Measurements from ENCODE around the gene ZNF19. TPM values are rescaled to one million over a fixed set of nuclear protein-coding genes. Genes with fewer than 3 reads are reported as not detected.

ZNF19 gene
- total and polyA plus RNA-seq, 9 of the 15 experiments (the other 6 are each of a cell fraction or from before 2014, with no cell fraction given), result 1.2 to 2.8 (median 1.8) TPM

DNA sequence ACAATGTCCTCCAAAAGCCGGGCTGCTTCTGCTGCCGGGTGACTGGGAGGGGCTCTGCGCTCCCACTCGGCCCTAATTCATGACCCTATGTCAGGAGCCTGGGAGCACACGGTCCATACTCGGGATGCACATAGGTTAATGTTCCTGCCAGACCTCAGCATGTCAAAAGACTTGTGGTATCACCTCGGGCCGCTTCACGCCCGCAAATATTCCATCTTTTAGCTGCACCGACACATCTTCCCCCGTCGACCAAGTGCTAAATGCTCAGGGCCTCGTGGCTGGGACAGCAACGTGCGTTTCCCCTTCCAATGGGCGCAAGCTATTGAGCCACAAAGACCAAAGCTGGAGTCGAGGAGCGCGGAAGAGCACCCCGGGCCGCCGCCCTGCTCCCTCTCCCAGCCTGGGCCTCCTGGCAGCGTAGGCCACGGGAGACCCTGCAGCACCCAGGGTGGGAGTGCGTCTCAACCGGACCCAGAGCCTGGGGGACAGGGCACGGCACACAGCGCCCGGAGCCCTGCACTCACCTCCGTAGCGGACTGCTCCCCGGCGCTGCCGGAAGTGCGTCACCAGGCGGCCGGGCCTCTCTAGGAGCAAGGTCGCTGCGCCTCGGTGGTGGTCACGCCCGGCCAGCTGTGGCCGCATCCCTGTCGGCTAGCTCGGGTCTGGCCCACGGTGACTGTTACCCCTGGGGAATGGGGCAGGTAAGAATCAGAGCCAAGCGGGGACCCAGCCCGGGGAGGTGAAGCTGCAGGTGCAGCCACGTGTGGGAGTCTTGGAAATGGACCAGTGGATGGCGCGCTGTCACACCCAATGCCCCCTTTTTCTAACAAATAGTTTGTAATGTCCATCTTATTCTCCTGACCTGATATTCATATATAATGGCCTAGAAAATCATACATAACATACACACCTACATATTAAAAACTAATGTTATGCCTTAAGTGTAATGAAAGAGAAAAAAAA lies 27.2 kb downstream of the ZNF19 start, which contains the start of gene ZNF23 (continued):
- TF ChIP-seq, protein P1, sequence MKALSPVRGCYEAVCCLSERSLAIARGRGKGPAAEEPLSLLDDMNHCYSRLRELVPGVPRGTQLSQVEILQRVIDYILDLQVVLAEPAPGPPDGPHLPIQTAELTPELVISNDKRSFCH (CRISPR knock-in tag; IDR thresholded peaks at IDR 0.05), result no peak
- TF ChIP-seq, protein P1 (tag; IDR thresholded peaks at IDR 0.05), result peak; percentile 73; the same call in 1 of the 2 replicates
- TF ChIP-seq, protein P2, sequence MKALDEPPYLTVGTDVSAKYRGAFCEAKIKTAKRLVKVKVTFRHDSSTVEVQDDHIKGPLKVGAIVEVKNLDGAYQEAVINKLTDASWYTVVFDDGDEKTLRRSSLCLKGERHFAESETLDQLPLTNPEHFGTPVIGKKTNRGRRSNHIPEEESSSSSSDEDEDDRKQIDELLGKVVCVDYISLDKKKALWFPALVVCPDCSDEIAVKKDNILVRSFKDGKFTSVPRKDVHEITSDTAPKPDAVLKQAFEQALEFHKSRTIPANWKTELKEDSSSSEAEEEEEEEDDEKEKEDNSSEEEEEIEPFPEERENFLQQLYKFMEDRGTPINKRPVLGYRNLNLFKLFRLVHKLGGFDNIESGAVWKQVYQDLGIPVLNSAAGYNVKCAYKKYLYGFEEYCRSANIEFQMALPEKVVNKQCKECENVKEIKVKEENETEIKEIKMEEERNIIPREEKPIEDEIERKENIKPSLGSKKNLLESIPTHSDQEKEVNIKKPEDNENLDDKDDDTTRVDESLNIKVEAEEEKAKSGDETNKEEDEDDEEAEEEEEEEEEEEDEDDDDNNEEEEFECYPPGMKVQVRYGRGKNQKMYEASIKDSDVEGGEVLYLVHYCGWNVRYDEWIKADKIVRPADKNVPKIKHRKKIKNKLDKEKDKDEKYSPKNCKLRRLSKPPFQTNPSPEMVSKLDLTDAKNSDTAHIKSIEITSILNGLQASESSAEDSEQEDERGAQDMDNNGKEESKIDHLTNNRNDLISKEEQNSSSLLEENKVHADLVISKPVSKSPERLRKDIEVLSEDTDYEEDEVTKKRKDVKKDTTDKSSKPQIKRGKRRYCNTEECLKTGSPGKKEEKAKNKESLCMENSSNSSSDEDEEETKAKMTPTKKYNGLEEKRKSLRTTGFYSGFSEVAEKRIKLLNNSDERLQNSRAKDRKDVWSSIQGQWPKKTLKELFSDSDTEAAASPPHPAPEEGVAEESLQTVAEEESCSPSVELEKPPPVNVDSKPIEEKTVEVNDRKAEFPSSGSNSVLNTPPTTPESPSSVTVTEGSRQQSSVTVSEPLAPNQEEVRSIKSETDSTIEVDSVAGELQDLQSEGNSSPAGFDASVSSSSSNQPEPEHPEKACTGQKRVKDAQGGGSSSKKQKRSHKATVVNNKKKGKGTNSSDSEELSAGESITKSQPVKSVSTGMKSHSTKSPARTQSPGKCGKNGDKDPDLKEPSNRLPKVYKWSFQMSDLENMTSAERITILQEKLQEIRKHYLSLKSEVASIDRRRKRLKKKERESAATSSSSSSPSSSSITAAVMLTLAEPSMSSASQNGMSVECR (CRISPR knock-in tag; IDR thresholded peaks at IDR 0.05), result peak; percentile 89
- TF ChIP-seq, protein P3, sequence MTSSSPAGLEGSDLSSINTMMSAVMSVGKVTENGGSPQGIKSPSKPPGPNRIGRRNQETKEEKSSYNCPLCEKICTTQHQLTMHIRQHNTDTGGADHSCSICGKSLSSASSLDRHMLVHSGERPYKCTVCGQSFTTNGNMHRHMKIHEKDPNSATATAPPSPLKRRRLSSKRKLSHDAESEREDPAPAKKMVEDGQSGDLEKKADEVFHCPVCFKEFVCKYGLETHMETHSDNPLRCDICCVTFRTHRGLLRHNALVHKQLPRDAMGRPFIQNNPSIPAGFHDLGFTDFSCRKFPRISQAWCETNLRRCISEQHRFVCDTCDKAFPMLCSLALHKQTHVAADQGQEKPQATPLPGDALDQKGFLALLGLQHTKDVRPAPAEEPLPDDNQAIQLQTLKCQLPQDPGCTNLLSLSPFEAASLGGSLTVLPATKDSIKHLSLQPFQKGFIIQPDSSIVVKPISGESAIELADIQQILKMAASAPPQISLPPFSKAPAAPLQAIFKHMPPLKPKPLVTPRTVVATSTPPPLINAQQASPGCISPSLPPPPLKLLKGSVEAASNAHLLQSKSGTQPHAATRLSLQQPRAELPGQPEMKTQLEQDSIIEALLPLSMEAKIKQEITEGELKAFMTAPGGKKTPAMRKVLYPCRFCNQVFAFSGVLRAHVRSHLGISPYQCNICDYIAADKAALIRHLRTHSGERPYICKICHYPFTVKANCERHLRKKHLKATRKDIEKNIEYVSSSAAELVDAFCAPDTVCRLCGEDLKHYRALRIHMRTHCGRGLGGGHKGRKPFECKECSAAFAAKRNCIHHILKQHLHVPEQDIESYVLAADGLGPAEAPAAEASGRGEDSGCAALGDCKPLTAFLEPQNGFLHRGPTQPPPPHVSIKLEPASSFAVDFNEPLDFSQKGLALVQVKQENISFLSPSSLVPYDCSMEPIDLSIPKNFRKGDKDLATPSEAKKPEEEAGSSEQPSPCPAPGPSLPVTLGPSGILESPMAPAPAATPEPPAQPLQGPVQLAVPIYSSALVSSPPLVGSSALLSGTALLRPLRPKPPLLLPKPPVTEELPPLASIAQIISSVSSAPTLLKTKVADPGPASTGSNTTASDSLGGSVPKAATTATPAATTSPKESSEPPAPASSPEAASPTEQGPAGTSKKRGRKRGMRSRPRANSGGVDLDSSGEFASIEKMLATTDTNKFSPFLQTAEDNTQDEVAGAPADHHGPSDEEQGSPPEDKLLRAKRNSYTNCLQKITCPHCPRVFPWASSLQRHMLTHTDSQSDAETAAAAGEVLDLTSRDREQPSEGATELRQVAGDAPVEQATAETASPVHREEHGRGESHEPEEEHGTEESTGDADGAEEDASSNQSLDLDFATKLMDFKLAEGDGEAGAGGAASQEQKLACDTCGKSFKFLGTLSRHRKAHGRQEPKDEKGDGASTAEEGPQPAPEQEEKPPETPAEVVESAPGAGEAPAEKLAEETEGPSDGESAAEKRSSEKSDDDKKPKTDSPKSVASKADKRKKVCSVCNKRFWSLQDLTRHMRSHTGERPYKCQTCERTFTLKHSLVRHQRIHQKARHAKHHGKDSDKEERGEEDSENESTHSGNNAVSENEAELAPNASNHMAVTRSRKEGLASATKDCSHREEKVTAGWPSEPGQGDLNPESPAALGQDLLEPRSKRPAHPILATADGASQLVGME (CRISPR knock-in tag; IDR thresholded peaks at IDR 0.05), result peak; percentile 11; the same call in 1 of the 2 replicates
- TF ChIP-seq EP300 (IDR thresholded peaks at IDR 0.05; ENCODE audit: low read length) (0 out of 2 replicates have a peak, but pooled peaks have one; percentile 21), ILF3 (IDR thresholded peaks at IDR 0.05; ENCODE audit: borderline replicate concordance) (no peak), MXI1 (IDR thresholded peaks at IDR 0.05; ENCODE audit: low read depth, low read length) (no peak), ZNF140 (CRISPR knock-in tag; IDR thresholded peaks at IDR 0.05) (no peak), FOXK1 (CRISPR knock-in tag; IDR thresholded peaks at IDR 0.05; ENCODE audit: borderline replicate concordance) (peak; percentile 70; the same call in 1 of the 2 replicates), DIDO1 (tag; IDR thresholded peaks at IDR 0.05; ENCODE audit: low read depth) (peak; percentile 95), MAZ (CRISPR knock-in tag; conservative IDR thresholded peaks at IDR 0.05 in 1 of 2, IDR thresholded peaks at IDR 0.05 in 1 of 2) (peak; percentile 60 to 75; a peak in 3 of 4 replicates), ZNF644 (tag; IDR thresholded peaks at IDR 0.05; ENCODE audit: low read depth) (0 out of 2 replicates have a peak, but pooled peaks have one; percentile 45), NEUROD1 (IDR thresholded peaks at IDR 0.05; ENCODE audit: borderline replicate concordance, low read depth, low read length, partially characterized antibody) (peak; percentile 48), POLR2B (IDR thresholded peaks at IDR 0.05; ENCODE audit: low read depth, partially characterized antibody) (peak; percentile 86), CREB1 (IDR thresholded peaks at IDR 0.05) (peak; percentile 92), CREB1 (CRISPR knock-in tag; IDR thresholded peaks at IDR 0.05) (peak; percentile 97)
